ENCODE results near the gene KIAA1549.
"Not testable (repeated sequence)": the region's sequence is repeated elsewhere in the genome, so short reads cannot be mapped to it uniquely, and the experiment has no call there.

Gene KIAA1549

DNA sequence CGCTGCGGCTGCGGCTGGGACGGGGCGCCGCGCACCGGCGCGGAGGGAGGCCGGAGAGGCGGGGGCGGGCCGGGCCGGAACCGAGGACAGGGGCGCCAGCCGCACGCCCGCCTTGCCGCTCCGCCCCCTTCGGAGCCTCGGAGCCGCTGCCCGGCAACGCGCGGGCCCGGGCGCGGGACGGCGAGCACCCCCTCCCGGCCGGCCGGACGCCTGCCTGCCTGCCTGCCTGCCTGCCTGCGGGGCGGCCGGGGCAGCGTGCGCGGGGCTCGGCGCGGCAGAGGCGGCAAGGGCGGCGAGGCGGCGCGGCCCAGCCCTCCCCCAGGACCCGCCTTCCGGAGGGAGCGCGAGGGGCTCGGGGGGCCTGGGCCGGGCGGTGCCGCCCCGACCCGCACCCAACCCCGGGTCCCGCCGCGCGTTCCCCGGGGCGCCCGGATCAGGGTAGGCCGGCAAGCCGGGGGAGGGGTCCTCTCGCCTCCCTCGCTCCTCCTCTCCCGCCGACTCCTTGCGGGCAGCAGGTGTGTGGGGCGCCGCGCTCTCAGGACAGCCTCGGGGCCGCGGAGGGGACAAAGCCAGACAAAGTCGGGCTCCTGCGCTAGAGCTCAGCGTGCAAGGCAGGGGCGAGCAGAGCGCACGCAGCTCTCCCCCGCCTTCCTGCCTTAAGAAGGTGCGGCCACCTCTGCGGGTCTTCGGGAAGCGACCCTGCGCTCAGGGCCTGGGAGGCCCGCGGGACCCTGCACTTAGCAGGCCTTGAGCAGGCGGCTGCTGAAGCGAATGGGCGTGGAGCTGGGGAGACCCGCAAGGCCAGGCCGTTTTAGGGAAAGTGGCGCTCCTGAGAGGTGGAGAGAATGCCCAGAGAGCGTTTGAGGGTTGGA is at the start of gene KIAA1549:
KIAA1549 (minus strand) TSS at position 58 of the 872 bp plus-strand sequence. CDS start 120 bp downstream, outside the sequence.
- peaks cover 9% of the 10 kb centered on the region for H3K4me1 ChIP-seq (ENCODE audit: low read length)
- peaks cover 5% of the 10 kb centered on the region; the same call in 1 of the 2 replicates for H3K27me3 ChIP-seq (ENCODE audit: low read depth, low read length)
- H3K79me2 ChIP-seq (ENCODE audit: low read length) = peaks cover 6% of the 10 kb centered on the region; the same call in 1 of the 2 replicates
- TF ChIP-seq, protein P1, sequence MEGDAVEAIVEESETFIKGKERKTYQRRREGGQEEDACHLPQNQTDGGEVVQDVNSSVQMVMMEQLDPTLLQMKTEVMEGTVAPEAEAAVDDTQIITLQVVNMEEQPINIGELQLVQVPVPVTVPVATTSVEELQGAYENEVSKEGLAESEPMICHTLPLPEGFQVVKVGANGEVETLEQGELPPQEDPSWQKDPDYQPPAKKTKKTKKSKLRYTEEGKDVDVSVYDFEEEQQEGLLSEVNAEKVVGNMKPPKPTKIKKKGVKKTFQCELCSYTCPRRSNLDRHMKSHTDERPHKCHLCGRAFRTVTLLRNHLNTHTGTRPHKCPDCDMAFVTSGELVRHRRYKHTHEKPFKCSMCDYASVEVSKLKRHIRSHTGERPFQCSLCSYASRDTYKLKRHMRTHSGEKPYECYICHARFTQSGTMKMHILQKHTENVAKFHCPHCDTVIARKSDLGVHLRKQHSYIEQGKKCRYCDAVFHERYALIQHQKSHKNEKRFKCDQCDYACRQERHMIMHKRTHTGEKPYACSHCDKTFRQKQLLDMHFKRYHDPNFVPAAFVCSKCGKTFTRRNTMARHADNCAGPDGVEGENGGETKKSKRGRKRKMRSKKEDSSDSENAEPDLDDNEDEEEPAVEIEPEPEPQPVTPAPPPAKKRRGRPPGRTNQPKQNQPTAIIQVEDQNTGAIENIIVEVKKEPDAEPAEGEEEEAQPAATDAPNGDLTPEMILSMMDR (IDR thresholded peaks at IDR 0.05; ENCODE audit: low read depth, low read length) = no peak
- no peak for TF ChIP-seq EZH2phosphoT487 (IDR thresholded peaks at IDR 0.05; ENCODE audit: low read depth)
- peak within 1 kb of the TSS; percentile 99 for H2AFZ ChIP-seq (ENCODE audit: low read depth, low read length)
- H3K27ac ChIP-seq (ENCODE audit: low read length) = no peak within 1 kb of the TSS
- peak within 1 kb of the TSS; percentile 88 for H3K9ac ChIP-seq (ENCODE audit: low read length)
- no peaks in the 10 kb centered on the region for H3K36me3 ChIP-seq (replicated peaks; ENCODE audit: low read depth, low read length)
- H3K9me3 ChIP-seq (ENCODE audit: insufficient read depth, low read length) = no peaks in the 10 kb centered on the region
- H3K4me2 ChIP-seq (ENCODE audit: low read length) = peak within 1 kb of the TSS; percentile 95
- H4K20me1 ChIP-seq (ENCODE audit: insufficient read depth, low read length) = no peaks in the 10 kb centered on the region
- peak within 1 kb of the TSS; percentile 97 for H3K4me3 ChIP-seq (ENCODE audit: low read length)

DNA sequence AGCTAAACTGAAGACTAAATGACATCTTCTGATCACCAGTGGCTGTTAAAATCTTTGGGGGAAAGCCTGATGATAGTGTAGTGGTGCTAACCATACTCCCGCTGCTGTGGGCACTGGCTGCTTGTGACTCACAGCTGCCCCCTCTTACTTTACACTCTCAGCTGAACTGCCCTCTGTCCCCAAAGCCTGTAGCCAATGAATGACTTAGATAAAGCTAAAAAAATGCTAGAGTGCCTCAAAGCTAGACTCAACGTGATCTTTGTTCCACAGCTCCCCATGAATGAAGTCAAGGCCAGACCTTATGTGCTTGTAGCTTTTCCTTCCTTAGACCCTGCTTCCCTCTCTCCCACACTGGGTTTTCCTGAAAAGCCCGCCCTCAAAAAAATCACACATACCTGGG is 48.2 kb upstream of the KIAA1549 start:
- Histone ChIP-seq H3K27ac (ENCODE audit: low read length) (no peak overlapping the region), H3K9me3 (ENCODE audit: insufficient read depth, low read length) (no peaks in the 10 kb centered on the region), H4K20me1 (ENCODE audit: insufficient read depth, low read length) (no peaks in the 10 kb centered on the region), H3K36me3 (replicated peaks; ENCODE audit: low read depth, low read length) (peaks cover 61% of the 10 kb centered on the region), H3K4me3 (ENCODE audit: low read length) (no peak overlapping the region), H3K4me1 (ENCODE audit: low read length) (peaks cover 2% of the 10 kb centered on the region; the same call in 1 of the 2 replicates), H2AFZ (ENCODE audit: low read depth, low read length) (no peak overlapping the region), H3K27me3 (ENCODE audit: low read depth, low read length) (no peaks in the 10 kb centered on the region), H3K9ac (ENCODE audit: low read length) (no peak overlapping the region), H3K4me2 (ENCODE audit: low read length) (no peak overlapping the region), H3K79me2 (ENCODE audit: low read length) (peaks cover 7% of the 10 kb centered on the region)
- TF ChIP-seq, protein P1 (IDR thresholded peaks at IDR 0.05; ENCODE audit: low read depth, low read length) = no peak
- no peak for TF ChIP-seq EZH2phosphoT487 (IDR thresholded peaks at IDR 0.05; ENCODE audit: low read depth)

DNA sequence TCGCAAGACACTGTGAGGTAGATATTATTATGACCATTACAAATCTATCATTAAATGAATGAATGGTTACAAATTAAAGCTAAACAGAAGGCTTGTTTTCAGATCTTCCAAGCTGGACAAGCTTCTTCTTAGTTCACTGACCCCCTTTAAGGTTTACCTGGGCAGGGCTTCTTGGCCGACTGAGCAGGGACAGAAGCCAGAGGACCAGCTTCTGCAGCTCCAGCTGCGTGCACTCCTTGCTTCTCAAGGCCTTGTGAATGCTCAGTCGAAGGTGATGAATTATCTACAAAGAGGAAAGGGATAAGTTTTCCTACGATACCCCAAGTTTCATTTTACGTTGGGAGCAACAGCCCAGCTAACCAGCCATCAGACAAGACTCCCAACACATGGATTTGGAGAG is 45.4 kb upstream of the KIAA1549 start:
- TF ChIP-seq EZH2phosphoT487 (IDR thresholded peaks at IDR 0.05; ENCODE audit: low read depth) = no peak
- TF ChIP-seq, protein P1 (IDR thresholded peaks at IDR 0.05; ENCODE audit: low read depth, low read length) = no peak
- peaks cover 56% of the 10 kb centered on the region for H3K36me3 ChIP-seq (replicated peaks; ENCODE audit: low read depth, low read length)

DNA sequence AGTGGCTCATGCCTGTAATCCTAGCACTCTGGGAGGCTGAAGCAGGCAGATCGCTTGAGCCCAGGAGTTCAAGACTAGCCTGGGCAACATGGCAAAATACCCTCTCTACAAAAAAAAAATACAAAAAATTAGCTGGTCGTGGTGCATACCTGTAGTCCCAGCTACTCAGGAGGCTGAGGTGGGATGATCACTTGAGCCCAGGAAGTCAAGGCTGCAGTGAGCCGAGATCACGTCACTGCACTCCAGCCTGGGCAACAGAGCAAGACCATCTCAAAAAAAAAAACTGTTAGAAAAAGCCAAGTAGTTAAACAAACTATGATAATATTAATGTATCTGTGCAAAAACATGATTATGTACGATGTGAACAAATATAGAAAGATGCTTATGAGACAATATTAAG is 44.7 kb upstream of the KIAA1549 start:
- not testable (repeated sequence) for H3K27me3 ChIP-seq (ENCODE audit: low read depth, low read length); H3K4me2 ChIP-seq (ENCODE audit: low read length); H3K4me1 ChIP-seq (ENCODE audit: low read length); H3K27ac ChIP-seq (ENCODE audit: low read length); H3K79me2 ChIP-seq (ENCODE audit: low read length); H4K20me1 ChIP-seq (ENCODE audit: insufficient read depth, low read length); H3K9me3 ChIP-seq (ENCODE audit: insufficient read depth, low read length); H3K4me3 ChIP-seq (ENCODE audit: low read length); H3K9ac ChIP-seq (ENCODE audit: low read length); H2AFZ ChIP-seq (ENCODE audit: low read depth, low read length)
- H3K36me3 ChIP-seq (replicated peaks; ENCODE audit: low read depth, low read length) = peaks cover 55% of the 10 kb centered on the region

More for the DNA sequence above, 45.4 kb upstream of the KIAA1549 start:
- H4K20me1 ChIP-seq (ENCODE audit: insufficient read depth, low read length) = no peaks in the 10 kb centered on the region
- no peak overlapping the region for H3K9ac ChIP-seq (ENCODE audit: low read length)
- no peak overlapping the region for H3K4me2 ChIP-seq (ENCODE audit: low read length)
- no peaks in the 10 kb centered on the region for H3K9me3 ChIP-seq (ENCODE audit: insufficient read depth, low read length)
- H3K27ac ChIP-seq (ENCODE audit: low read length) = no peak overlapping the region
- no peak overlapping the region for H3K4me3 ChIP-seq (ENCODE audit: low read length)
- H3K27me3 ChIP-seq (ENCODE audit: low read depth, low read length) = no peaks in the 10 kb centered on the region
- H3K4me1 ChIP-seq (ENCODE audit: low read length) = no peaks in the 10 kb centered on the region
- H3K79me2 ChIP-seq (ENCODE audit: low read length) = no peaks in the 10 kb centered on the region
- H2AFZ ChIP-seq (ENCODE audit: low read depth, low read length) = no peak overlapping the region

Measured in OCI-LY3 (cell line).